HG02981 (cell line): ENCODE results near the gene TCERG1L.
"Not testable (repeated sequence)": the region's sequence is repeated elsewhere in the genome, so short reads cannot be mapped to it uniquely, and the experiment has no call there.

Source experiments
- ATAC-seq: cut with Tn5 transposase; IDR thresholded peaks from one replicate; pipeline ENCODE4 v1.9.1; 2021; ENCODE audit warnings: mild to moderate bottlenecking, moderate library complexity; ENCODE audit not compliant: unreplicated experiment

The TCERG1L gene

GRCh38 chr10:131092386-131092785 is 219.1 kb downstream of the TCERG1L start:
- no peak for ATAC-seq

- no peak for ATAC-seq
Measured at GRCh38 chr10:131091682-131092081, 219.8 kb downstream of the TCERG1L start.

GRCh38 chr10:131090761-131091661 is 220.5 kb downstream of the TCERG1L start:
- no peak for ATAC-seq

- no peak for ATAC-seq
Measured at GRCh38 chr10:131089861-131090260, 221.7 kb downstream of the TCERG1L start.

- no peak for ATAC-seq
Measured at GRCh38 chr10:131089150-131089549, 222.4 kb downstream of the TCERG1L start.

GRCh38 chr10:131088619-131089018 is 222.9 kb downstream of the TCERG1L start:
- ATAC-seq = no peak

- ATAC-seq = no peak
Measured at GRCh38 chr10:131087464-131088215, 223.9 kb downstream of the TCERG1L start.

- ATAC-seq = no peak
Measured at GRCh38 chr10:131086511-131086910, 225.0 kb downstream of the TCERG1L start.

- no peak for ATAC-seq
Measured at GRCh38 chr10:131086094-131086493, 225.4 kb downstream of the TCERG1L start.

GRCh38 chr10:131085091-131085860 is 226.2 kb downstream of the TCERG1L start:
- ATAC-seq = no peak

- ATAC-seq = no peak
Measured at GRCh38 chr10:131084791-131085090, 226.8 kb downstream of the TCERG1L start.

GRCh38 chr10:131083915-131084790 is 227.4 kb downstream of the TCERG1L start:
- ATAC-seq = no peak

- ATAC-seq = no peak
Measured at GRCh38 chr10:131082991-131083481, 228.5 kb downstream of the TCERG1L start.

- no peak for ATAC-seq
Measured at GRCh38 chr10:131082201-131082850, 229.2 kb downstream of the TCERG1L start.

GRCh38 chr10:131081786-131082185 is 229.7 kb downstream of the TCERG1L start:
- no peak for ATAC-seq

GRCh38 chr10:131081376-131081775 is 230.1 kb downstream of the TCERG1L start:
- ATAC-seq = no peak

- no peak for ATAC-seq
Measured at GRCh38 chr10:131080571-131080970, 230.9 kb downstream of the TCERG1L start.

- no peak for ATAC-seq
Measured at GRCh38 chr10:131079314-131079713, 232.2 kb downstream of the TCERG1L start.

- not testable (repeated sequence) for ATAC-seq
Measured at GRCh38 chr10:131078882-131079280, 232.6 kb downstream of the TCERG1L start.
